Mononuclear cell (primary cell): ENCODE data around the gene RBP4. TPM values are rescaled to one million over a fixed set of nuclear protein-coding genes. Genes with fewer than 3 reads are reported as not detected.

Experiments used
- H3K27me3 ChIP-seq: 2 replicates; pipeline ENCODE4 v1.6.0; 2011; ENCODE audit warnings: low read length, control low read depth; ENCODE audit not compliant: insufficient read depth
- H3K4me1 ChIP-seq: 2 replicates; pipeline ENCODE4 v1.5.1; 2011; ENCODE audit warnings: mild to moderate bottlenecking, low read length, control low read depth; ENCODE audit not compliant: insufficient read depth
- H3K4me3 ChIP-seq: 2 replicates; pipeline ENCODE4 v1.5.1; 2011; ENCODE audit warnings: mild to moderate bottlenecking, low read length, moderate library complexity
- H3K9me3 ChIP-seq: 2 replicates; pipeline ENCODE4 v1.5.1; 2011; ENCODE audit warnings: low read depth, mild to moderate bottlenecking, control low read depth, low read length
- total RNA-seq: library from RNA; depleted of rRNA; stranded (reverse); fragments of >200 nt; gene quantifications from one replicate; pipeline ENCODE4 v1.2.3, GENCODE V29; 2012

RBP4 gene
- total RNA-seq, 1 donor = not detected

DNA sequence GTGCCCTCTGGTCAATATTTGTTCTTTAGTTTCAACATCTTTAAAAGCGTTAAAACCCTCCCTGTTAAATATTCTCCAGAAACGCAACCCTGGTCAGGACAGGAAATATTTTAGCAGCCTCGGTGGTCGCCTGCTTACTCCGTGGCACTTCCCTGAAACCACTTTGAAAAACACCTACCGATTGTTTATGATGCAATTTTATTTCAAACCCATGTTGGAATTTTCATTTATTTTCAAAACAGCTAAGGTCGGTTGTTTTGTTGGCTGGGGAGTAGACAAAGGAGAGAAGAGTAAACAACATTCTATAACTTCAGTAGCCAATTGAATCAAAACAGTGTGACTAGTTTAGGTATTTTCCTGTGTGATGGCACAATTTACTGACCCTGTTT is 733 bp upstream of the RBP4 start:
- H3K27me3 ChIP-seq = peaks cover 52% of the 10 kb centered on the region
- peaks cover 4% of the 10 kb centered on the region for H3K4me1 ChIP-seq
- H3K4me3 ChIP-seq = no peak overlapping the region
- no peaks in the 10 kb centered on the region for H3K9me3 ChIP-seq

DNA sequence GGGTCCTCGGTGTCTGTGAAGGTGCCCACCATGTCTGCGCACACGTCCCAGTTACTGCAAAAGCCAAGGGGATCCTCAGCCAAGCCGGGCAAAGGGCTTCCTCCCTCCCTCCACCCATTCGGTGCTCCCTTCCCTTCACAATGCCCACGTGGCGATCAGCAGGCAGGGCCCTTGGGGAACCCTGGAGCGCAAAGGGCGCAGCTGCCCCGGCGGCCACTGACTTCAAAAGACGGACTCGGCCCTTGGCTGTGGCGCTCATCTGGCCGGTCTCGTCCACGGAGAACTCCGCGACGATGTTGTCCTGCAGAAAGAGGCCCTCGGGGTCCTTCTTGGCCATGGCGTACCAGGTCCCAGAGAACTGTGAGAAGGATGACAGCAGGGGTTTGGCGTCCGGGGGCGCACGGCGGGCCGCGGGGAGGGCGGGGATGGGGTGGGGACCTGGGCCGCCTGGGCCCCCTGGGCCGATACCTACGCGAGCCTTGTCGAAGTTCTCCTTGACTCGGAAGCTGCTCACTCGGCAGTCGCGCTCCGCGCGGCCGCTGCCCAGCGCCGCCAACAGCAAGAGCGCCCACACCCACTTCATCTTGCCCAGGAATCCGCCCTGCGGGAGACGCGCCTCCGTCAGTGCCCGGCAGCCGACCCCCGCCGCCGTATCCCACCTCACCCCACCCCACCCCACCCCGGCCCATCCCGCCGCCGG is 439 bp downstream of the RBP4 start:
- peaks cover 4% of the 10 kb centered on the region for H3K4me1 ChIP-seq
- H3K9me3 ChIP-seq = no peaks in the 10 kb centered on the region
- peaks cover 44% of the 10 kb centered on the region for H3K27me3 ChIP-seq
- H3K4me3 ChIP-seq = no peak overlapping the region

DNA sequence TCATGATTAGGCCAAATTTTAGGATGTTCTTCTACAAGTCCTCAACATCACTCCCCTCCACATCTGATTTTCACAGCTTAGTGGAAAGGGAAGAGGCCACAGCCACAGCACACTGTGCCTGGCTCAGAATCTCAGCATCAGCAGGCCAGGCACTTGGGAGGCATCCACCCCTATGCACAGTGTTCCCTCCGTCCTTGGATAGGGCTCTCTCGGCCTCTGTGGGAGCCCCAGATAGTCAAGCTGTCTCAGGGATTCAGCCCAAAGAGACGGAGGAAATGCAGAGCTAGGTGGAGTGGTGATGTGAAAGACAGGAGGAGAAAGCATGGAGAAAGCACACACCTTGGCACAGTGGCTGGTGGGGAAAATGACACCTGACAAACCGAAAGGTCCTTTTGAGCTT is 1.3 kb downstream of the RBP4 start:
- peaks cover 4% of the 10 kb centered on the region for H3K4me1 ChIP-seq

DNA sequence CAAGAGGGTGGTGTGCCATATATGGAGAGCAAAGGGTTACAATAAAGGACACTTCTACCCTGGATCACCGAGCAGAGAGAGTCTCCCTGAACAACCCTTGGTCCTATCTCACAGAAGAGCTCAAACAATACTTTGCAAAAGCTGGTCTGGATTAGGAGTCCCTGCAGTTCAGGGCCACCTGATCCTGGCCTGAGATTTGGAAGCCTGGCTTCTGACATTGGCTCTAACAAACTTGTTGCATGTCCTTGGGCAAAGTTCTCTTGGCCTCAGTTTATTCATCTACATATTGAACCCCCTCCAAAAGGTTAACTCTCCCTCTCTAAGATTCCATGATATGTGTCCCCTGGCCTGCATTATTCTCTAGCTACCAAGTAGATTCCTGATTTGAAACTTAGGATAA is 1.7 kb downstream of the RBP4 start:
- Histone ChIP-seq H3K4me3 (no peak overlapping the region), H3K9me3 (no peaks in the 10 kb centered on the region), H3K27me3 (peaks cover 40% of the 10 kb centered on the region), H3K4me1 (peaks cover 4% of the 10 kb centered on the region)

More for the DNA sequence above, 1.3 kb downstream of the RBP4 start:
- Histone ChIP-seq H3K27me3 (peaks cover 44% of the 10 kb centered on the region), H3K4me3 (no peak overlapping the region), H3K9me3 (no peaks in the 10 kb centered on the region)

DNA sequence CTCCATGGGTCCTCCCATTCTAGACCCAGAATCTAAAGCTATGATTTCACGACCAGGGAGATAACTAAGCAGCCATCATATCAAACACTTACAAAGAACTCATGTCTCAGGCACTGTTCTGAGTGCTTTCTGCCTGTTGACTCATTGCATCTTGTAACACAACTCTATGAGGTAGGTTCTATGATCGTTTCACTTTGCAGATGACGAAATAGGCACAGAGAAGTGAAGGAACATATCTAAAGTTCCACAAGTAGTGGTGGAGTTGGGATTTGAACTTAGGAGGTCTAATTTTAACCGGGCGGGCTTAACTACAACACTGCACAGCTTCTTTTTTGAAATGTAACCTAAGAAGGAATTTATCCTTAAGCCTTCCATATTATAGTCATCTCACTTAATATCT is 2.9 kb downstream of the RBP4 start:
- no peak overlapping the region for H3K4me3 ChIP-seq
- H3K27me3 ChIP-seq = peaks cover 29% of the 10 kb centered on the region
- no peaks in the 10 kb centered on the region for H3K9me3 ChIP-seq
- H3K4me1 ChIP-seq = peaks cover 4% of the 10 kb centered on the region

DNA sequence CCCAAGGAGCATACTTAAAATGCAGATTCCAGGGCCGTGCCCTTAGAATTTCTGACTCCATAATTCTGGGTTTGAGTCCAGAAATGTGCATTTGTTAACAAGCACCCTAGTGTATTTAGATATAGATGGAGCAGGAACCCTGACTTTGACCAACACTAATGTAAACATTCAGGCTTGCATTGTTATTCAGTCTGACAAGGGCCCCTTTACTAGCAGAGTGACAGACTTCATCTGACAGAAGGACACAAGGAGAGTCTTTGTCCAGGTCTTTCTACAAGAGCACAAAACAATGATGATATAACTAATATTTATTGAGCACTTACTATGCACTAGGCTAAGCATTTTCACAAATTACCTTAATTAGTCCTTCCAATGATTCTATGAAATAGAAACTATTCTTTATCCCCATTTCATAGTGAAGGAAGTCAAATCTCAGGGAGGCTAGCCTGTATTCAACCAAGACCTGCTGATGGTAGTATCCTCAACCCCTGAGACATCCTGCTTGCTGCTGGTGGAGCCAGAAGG is 3.9 kb downstream of the RBP4 start:
- no peaks in the 10 kb centered on the region for H3K9me3 ChIP-seq
- H3K4me3 ChIP-seq = no peak overlapping the region
- peaks cover 4% of the 10 kb centered on the region for H3K4me1 ChIP-seq
- H3K27me3 ChIP-seq = peaks cover 19% of the 10 kb centered on the region

DNA sequence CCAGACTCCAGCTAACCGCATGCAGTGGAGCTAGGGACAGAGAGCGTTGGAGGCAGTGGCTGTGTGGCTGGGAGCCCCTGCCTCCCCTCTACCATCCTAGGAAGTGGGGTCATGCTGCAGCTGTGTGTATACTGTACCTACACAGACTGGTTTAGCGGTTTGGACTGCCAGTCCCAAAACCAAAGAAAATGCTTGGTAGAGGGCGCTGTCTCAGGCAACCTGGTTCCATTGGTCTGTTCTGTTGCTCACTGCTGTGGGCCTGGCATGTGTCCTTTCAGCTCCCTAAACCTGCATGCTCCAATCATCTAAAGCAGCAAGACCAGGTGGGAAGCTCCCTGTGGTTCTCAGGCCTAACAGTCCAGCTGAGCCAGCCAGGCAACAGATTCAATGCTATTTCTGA is 4.5 kb downstream of the RBP4 start:
- no peaks in the 10 kb centered on the region for H3K9me3 ChIP-seq
- H3K4me3 ChIP-seq = no peak overlapping the region
- peaks cover 4% of the 10 kb centered on the region for H3K4me1 ChIP-seq
- H3K27me3 ChIP-seq = peaks cover 13% of the 10 kb centered on the region

DNA sequence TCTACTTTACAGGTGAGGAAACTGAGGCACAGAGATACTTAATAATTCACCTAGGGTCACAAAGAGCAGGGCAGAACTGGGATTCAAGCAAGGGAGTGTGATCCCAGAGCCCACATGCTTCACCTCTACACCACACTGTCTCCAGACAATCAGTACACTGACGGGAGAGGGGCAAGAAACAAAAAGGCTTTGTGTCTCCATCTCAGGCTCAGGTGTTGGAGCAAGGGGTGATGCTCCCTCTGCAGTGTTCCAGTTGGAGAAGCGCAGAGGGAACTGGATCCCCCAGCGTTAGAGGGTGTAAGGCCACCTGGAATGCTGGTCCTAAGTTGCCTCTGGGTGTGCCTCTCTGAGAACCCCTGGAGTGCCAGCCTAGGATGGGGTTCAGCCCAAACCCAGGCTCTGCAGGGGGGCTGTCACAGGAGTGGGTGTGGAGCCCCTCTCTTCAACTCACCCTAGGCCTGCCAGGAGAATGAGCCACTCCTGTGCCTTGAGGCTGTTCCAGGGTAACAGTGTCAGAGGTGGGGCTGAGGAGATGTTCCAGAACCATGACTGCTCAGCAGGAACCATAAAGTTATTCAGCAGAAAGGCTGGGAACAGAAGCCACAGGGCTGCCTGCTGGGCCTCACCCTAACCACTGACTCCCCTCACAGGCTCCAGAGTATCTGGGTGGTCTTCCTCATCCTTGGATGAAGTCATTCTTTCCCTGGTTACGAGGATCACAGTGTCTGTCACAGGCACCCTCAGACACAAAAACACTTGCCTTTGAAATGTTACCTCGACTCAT is 5.5 kb downstream of the RBP4 start:
- Histone ChIP-seq H3K4me3 (no peak overlapping the region), H3K4me1 (no peaks in the 10 kb centered on the region)

DNA sequence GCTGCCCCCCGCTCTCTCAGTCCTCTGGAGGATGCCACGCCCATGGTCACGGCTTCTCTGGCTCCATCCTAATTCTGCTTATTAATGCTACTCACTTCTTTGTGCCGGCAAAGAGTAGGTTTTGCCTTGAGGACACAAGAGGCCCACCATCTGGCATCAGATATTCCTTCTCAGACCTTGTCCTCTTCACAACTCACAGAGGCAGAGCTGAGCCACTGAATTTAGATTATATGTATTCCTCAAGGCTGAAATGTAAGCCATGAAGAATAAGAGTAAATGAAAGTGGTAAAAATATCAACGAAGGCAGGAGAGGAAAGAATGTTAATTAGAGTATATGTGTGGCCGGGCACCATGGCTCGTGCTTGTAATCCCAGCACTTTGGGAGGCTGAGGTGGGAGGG is 6.5 kb downstream of the RBP4 start:
- H3K27me3 ChIP-seq = no peaks in the 10 kb centered on the region
- no peaks in the 10 kb centered on the region for H3K4me1 ChIP-seq
- no peaks in the 10 kb centered on the region for H3K9me3 ChIP-seq
- H3K4me3 ChIP-seq = no peak overlapping the region

More for the DNA sequence above, 5.5 kb downstream of the RBP4 start:
- H3K27me3 ChIP-seq = peaks cover 9% of the 10 kb centered on the region
- no peaks in the 10 kb centered on the region for H3K9me3 ChIP-seq

DNA sequence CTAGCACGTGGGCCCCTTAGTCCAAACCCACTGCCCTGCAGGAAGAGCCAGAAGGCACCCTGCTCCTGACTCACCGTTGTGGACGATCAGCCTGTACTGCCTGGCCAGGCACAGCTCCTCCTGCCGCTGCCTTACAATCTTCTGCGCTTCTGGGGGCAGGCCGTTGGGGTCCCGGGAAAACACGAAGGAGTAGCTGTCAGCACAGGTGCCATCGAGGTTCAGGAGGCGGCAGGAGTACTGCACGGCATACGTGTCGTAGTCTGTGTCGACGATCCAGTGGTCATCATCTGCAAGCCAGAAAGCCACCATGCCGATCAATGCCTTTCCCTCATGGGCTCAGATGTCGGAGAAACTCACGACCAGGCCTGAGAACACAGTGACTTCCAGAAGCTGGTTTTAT is 7.3 kb downstream of the RBP4 start:
- Histone ChIP-seq H3K4me1 (no peaks in the 10 kb centered on the region), H3K4me3 (no peak overlapping the region), H3K9me3 (no peaks in the 10 kb centered on the region), H3K27me3 (no peaks in the 10 kb centered on the region)

DNA sequence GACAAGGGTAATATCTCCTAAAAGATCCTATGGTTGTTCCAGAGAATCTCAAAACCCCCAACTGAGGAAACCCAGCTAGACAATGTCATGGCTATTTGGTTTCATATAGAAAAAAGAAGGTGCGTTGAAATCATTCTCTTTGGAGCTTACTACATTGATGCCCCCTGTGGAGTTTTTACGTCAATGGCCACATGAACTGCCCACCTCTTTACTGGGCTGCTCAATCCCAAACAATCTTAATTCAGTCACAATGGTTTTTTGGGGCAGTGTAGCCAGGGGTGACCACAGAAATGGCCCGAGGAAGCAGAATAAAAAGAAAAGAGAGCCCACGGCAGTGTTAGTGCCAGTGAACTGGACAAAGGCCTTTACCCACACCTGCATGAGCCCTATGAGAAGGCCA is 7.8 kb downstream of the RBP4 start:
- no peaks in the 10 kb centered on the region for H3K4me1 ChIP-seq
- H3K27me3 ChIP-seq = no peaks in the 10 kb centered on the region
- H3K4me3 ChIP-seq = no peak overlapping the region
- no peaks in the 10 kb centered on the region for H3K9me3 ChIP-seq

DNA sequence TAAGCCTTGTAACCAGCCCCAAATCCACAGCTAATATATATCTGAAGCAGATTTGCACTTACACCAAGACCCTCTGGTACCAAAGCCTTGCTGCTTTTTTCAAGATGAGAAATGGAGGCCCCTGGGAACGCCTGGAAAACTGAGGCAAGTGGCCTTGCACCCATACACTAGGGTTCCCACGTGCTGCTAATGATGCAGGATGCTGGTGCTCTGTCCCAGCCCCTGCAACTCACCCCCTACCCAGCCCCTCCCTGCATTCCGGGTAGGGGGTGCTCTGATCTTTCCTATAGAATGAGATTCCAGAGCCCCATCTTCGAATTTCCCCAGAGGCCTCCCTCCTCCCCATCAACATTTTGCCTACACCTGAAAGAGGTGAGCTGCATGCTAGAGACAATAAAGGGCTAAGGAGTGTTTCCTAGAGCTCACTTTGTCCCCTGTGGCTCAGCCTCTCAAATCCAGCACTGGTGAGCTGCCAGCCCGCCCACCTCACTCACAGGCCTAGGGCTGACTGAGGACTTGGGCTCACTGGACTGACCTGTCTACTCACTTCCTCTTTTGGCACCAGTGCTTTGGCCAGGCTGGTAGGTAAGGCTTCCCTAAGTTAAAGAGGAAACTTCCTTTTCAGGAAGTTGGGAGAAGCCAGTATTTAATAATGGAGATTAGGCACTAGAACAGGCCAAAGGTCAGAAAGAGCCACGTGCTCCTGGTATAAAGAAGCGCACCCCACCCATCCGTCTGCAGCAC is 9.8 kb downstream of the RBP4 start:
- H3K9me3 ChIP-seq = no peaks in the 10 kb centered on the region

DNA sequence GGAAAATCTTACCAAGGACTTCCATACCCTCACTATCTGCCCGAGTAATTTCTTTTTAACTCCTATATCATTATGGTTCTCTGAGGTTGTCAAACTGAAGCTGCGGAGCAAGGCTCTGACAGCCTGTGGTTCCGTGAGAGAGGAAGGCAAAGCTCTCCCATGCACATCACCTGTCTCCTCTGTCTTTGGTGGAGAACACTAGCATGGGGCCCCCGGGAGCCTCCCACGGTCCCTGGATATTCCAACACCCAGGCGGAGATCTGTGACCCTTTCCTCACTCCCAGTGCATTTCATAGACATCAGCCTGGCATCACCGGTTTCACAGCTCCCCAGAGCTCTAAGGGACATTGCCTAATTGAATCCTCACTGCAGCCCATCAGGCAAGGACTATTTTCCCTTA is 10.4 kb downstream of the RBP4 start:
- Histone ChIP-seq H3K9me3 (no peaks in the 10 kb centered on the region), H3K4me1 (no peaks in the 10 kb centered on the region), H3K4me3 (no peak overlapping the region), H3K27me3 (no peaks in the 10 kb centered on the region)

More for the DNA sequence above, 9.8 kb downstream of the RBP4 start:
- Histone ChIP-seq H3K4me1 (no peaks in the 10 kb centered on the region), H3K27me3 (no peaks in the 10 kb centered on the region), H3K4me3 (no peak overlapping the region)

DNA sequence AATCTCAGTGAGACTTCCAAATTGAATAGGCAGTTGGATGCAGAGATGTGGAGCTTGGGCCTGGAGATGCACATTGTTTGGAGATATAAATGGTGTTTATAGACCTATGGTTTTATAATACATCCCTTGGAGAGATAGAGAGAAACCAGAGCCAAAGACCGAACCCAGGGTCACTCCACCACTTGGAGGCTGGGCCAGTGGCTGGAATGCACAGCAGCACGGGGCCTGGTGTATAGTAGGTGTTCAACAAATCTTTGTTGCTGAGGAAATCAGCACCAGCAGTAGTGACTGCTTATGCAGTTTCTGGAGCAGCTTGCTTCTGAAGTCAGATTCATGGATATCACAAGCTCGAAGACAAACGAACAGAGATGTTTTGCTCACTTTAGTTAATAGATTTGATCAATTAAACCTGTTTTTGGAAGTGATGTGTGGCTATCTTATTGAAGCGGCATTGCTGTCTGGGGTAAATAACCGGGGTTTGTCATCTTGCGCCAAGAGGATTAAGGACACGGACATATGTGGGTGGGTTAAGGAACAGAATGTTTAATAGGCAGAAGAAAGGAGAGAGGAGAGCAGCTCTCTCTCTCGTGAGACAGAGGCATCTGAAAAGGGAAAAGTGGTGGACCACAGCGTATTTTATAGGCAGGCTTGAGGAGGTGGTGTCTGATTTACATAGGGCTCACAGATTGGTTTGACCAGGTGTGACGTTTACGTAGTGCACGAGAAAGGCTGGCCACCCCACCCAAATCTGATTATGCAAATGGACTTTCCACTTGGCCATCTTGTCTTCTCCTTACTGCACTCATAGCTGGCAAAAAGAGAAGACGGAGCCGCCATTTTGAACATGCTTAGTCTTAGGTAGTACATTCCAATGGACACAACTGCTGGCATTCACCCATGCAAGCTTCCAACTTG is 11.1 kb downstream of the RBP4 start:
- H3K4me3 ChIP-seq = no peak overlapping the region
- H3K9me3 ChIP-seq = no peaks in the 10 kb centered on the region
- no peaks in the 10 kb centered on the region for H3K4me1 ChIP-seq
- H3K27me3 ChIP-seq = no peaks in the 10 kb centered on the region
